NK-92 (cell line): ENCODE data around the gene UMOD.
"Not testable (repeated sequence)": the region's sequence is repeated elsewhere in the genome, so short reads cannot be mapped to it uniquely, and the experiment has no call there.

ENCODE experiments used
- DNase-seq: peaks from one replicate; lab custom pipeline; 2025; ENCODE audit not compliant: unreplicated experiment; lab: John Stamatoyannopoulos, UW

UMOD gene

GRCh38 chr16:20322696-20323095, 29.8 kb downstream of the UMOD start:
- no peak for DNase-seq

GRCh38 chr16:20321671-20322070, 30.8 kb downstream of the UMOD start:
- DNase-seq = no peak

- not testable (repeated sequence) for DNase-seq
Measured at GRCh38 chr16:20321051-20321450, 31.5 kb downstream of the UMOD start.

GRCh38 chr16:20320592-20320991, 31.9 kb downstream of the UMOD start:
- DNase-seq = no peak

- DNase-seq = no peak
Measured at GRCh38 chr16:20320178-20320577, 32.3 kb downstream of the UMOD start.

GRCh38 chr16:20319406-20319805, 33.1 kb downstream of the UMOD start:
- DNase-seq = no peak

- DNase-seq = no peak
Measured at GRCh38 chr16:20318437-20318836, 34.1 kb downstream of the UMOD start.

GRCh38 chr16:20318006-20318405, 34.5 kb downstream of the UMOD start:
- no peak for DNase-seq

- DNase-seq = no peak
Measured at GRCh38 chr16:20317117-20317516, 35.4 kb downstream of the UMOD start.

- DNase-seq = no peak
Measured at GRCh38 chr16:20316715-20317114, 35.8 kb downstream of the UMOD start.

GRCh38 chr16:20315764-20316163, 36.8 kb downstream of the UMOD start:
- DNase-seq = no peak

GRCh38 chr16:20314575-20314974, 37.9 kb downstream of the UMOD start:
- DNase-seq = no peak

GRCh38 chr16:20313741-20314140, 38.8 kb downstream of the UMOD start:
- no peak for DNase-seq

GRCh38 chr16:20312536-20313095, 39.9 kb downstream of the UMOD start:
- DNase-seq = not testable (repeated sequence)

GRCh38 chr16:20311548-20311947, 41.0 kb downstream of the UMOD start:
- DNase-seq = no peak

GRCh38 chr16:20310421-20311395, 41.8 kb downstream of the UMOD start:
- DNase-seq = no peak

- no peak for DNase-seq
Measured at GRCh38 chr16:20309786-20310185, 42.7 kb downstream of the UMOD start.

- DNase-seq = no peak
Measured at GRCh38 chr16:20308801-20309590, 43.5 kb downstream of the UMOD start.

GRCh38 chr16:20308266-20308665, 44.2 kb downstream of the UMOD start:
- no peak for DNase-seq

GRCh38 chr16:20307791-20308190, 44.7 kb downstream of the UMOD start:
- DNase-seq = no peak

- no peak for DNase-seq
Measured at GRCh38 chr16:20307240-20307671, 45.3 kb downstream of the UMOD start.

- no peak for DNase-seq
Measured at GRCh38 chr16:20306401-20306800, 46.1 kb downstream of the UMOD start.
